ENCODE results near the gene GTF2A2.
"Not testable (repeated sequence)": the region's sequence is repeated elsewhere in the genome, so short reads cannot be mapped to it uniquely, and the experiment has no call there.

GTF2A2 gene, protein sequence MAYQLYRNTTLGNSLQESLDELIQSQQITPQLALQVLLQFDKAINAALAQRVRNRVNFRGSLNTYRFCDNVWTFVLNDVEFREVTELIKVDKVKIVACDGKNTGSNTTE

DNA sequence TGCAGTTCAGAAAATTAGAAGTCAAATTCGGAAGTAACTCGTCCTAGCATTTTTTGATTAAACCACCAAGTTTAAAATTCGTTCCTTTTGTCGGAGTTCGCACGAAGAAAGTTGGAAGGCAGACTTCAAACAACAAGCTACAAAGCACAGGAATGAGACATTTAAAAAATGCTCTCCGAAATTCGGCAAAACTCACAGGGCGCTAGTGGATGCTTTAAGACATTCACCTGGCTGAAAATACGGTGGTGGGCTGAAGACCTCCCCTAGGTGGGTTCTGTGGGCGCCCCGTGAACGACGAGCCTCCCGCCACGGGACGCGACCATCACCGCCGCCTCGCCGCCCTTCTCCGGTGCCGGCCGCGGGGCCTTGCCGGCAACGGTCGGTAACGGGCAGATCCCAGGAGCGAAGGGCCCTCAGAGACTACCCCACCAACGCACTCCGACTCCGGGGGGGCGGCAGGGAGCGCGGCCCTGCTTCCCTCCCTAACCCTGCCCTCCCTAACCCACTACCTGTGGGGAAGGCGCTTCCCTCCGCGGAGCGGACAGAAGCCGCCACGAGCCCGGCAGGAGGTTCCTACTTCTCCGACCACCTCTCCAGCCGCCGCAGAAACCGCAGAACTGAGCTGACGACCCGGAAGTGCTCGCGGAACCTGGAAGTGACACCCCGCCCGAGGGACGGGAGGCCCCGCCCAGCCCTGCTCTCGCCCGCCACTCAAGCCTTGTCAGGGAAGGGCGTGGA, at the start of gene GTF2A2:
Gene GTF2A2, minus strand, starts transcription at position 619 of the 738 bp plus-strand sequence. CDS start 5,238 bp downstream, outside the sequence.
- DNase-seq (ENCODE audit: low read depth in 2 of 3, low spot score in 1 of 3), result peak; percentile 86 to 92 (median 88)

DNA sequence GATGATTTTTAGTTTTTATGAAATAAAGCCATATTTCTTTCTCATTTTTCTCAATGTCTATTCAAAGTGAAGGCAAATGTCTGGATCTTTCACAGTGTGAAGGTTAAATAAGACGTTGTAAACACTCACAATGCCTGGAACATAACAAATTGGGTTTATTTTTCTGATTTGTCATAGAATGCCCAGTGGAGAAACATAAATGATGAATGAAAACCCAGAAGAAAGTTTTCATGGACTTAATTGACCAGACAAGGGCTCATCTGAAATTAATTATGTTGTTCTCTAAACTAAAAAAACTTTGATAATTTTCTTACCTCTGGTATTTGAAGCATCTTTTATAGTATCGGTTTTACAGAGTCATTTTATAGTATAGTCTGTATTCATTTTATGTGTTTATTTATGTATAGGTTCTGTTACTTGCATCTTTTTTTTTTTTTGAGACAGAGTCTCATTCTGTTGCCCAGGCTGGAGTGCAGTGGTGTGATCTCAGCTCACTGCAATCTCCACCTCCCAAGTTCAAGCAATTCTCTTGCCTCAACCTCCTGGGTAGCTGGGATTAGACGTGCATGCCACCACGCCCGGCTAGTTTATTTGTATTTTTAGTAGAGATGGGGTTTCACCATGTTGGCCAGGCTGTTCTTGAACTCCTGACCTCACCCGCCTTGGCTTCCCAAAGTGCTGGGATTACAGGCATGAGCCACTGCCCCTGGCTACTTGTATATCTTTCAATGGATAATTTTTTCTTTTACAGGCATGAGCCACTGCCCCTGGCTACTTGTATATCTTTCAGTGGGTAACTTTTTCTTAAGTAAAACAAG, 46.9 kb upstream of the GTF2A2 start:
- no peak for DNase-seq (ENCODE audit: low read depth in 2 of 3, low spot score in 1 of 3)

DNA sequence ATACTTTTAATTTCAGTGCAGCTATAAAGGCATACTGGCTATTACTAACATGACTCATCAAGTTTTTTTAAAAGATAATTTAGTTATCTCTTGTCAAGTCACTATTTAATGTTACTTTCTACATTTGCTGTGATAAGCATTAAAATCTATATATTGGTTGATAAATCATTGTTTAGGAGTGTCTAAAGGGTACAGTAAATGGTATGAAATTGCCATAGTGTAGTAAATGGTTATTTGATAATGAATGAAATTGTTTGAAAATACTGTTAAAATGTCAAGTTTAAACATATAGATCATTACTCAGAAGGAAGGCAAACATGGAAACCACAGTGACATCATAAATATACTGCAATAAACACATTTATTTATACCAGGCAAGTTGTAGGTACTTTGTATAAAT, 45.0 kb upstream of the GTF2A2 start:
- DNase-seq (ENCODE audit: low read depth in 2 of 3, low spot score in 1 of 3), result no peak

DNA sequence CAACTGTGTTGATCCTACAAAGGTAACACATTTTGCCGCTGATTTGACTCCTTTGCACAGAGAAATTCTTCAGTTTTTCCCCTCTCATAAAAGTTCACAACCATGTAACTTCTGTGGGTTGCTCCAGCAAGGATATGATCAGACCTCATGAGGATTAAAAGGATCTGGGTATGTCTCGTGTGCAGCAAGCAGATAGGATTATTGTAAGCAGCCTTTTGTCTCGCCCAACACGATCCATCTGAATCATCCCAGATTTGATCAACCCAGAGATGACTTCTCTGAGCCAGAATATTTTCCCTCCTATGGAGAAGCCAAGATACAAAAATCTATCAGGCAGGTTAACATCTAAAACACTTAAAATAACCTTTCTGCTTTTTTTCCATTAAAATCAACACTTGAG, 44.6 kb upstream of the GTF2A2 start:
- no peak for DNase-seq (ENCODE audit: low read depth in 2 of 3, low spot score in 1 of 3)

DNA sequence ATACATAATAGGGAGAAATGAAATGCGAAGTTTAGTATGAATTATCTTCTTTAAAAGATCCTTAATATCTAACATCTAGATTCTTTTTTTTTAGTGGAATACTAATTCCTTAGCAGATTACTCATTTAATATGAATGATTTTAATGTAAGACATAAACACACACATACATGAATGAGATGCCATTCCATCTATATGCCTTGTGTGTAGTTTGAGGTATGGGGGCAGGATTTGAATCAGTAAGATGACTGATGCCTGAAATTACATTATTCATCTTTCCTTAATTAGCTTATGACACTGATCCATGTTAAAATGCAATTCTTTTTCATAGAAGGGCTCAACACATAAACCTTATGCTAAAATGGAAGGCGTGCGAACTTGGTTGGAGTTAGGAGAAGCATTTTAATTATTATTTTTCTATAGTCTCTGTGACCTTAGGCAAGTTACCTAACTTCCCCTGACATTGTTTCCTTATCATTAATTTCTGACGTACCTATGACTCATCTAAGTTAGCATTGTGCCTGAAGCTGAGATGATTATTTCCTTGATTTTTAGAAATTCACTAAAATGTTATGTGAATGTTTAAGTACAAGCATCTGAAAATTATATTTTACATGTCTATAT, 42.6 kb upstream of the GTF2A2 start:
- no peak for DNase-seq (ENCODE audit: low read depth in 2 of 3, low spot score in 1 of 3)

DNA sequence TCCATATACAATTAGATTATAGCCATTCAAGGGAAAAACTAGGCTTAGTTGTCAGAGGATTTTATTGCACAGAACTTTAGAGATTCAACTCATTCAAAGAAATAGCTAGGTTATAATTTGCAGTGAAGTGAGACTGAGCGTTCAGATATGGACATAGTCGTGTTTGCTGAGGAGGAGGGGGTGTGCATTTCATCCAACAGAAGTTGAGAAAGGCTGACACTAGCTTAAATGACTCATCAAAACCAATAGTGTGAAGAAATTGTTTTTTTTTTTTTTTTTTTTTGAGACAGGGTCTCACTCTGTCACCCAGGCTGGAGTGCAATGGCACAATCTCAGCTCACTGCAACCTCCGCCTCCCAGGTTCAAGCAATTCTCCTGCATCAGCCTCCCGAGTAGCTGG, 40.8 kb upstream of the GTF2A2 start:
- DNase-seq (ENCODE audit: low read depth in 2 of 3, low spot score in 1 of 3), result not testable (repeated sequence)

DNA sequence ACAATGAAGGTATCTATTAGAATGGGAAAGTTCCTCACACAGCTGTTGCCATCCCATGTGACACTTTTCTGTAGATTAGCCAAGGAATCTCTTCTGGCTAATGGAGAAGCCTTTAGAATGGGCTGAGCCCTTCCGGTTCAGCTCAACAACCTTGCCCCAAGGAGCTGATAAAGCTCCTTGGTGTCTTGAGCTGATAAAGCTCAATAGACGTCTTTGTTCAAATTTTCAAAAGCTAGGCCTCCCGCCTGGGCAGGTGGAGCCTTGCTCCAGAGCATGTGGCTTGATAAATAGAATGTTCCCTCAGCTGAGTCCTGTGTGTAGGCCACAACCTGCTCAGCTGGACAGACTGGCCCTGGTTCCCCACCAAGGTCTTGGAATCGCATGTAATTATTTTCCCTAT, 39.0 kb upstream of the GTF2A2 start:
- no peak for DNase-seq (ENCODE audit: low read depth in 2 of 3, low spot score in 1 of 3)

DNA sequence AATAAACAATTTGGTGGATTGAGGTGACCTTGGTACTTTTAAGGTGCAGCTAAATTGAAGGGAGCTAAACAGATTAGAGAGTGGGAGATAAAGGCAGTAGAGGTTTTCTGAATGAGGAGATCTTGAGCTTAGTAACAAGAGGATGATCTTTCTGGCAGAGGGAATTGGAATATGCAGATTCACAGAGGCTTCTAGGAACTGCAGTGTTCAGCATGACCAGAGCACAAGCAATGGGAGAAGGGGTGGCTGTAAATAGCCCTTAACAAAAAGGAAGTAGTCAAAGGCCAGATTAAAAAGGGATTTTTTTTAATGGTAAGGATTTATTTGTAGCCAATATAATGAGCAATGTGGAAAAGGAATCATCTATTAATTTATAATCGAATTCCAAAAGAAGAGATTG, 37.5 kb upstream of the GTF2A2 start:
- no peak for DNase-seq (ENCODE audit: low read depth in 2 of 3, low spot score in 1 of 3)

DNA sequence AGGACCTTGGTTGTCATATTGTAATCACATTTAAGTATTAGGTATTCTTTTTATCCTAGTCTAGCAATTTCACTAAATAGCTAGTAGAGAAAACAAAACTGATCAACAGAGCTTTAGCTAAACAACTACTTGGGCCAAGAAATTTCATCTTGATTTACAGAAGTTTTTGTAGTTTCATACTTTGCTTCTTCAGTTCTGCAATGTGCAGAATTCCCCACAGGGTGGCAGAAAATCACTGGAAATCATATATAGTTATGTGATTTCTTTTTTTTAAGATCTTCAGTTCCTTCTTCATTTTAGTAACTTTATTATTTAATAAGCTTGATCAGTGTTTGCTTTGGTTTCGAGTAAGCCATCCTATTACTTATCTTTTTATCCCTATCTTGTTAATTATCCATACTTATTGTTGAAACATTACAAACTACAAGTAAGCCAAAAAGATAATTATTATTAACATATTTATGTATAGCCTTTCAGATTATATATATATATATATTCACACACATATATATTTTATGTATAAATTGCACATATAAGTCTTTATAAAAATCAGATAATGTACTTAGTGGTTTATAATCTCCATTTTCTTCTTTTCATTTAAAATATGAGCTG, 34.0 kb upstream of the GTF2A2 start:
- DNase-seq (ENCODE audit: low read depth in 2 of 3, low spot score in 1 of 3), result peak in 1 of 3 donors; percentile 21

DNA sequence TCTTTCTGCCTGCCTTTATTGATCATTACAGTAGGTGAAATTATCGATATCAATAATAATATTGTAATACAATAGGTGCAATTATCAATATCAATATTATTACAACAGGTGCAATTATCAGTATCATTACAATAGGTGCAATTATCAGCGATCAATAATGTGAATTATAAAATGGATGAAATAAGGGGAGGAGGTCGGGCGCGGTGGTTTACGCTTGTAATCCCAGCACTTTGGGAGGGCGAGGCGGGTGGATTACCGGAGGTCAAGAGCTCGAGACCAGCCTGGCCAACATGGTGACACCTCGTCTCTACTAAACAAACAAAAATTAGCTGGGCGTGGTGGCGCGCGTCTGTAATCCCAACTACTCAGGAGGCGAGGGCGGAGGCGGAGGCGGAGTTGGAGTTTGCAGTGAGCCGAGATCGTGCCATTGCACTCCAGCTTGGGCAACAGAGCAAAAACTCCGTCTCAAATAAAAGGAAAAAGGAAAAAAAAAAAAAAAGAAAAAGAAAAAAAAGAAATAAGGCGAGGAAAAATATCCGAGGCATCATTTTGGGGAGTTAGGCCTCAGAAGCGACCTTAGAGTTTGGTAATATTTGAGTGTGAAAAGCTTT, 32.4 kb upstream of the GTF2A2 start:
- DNase-seq (ENCODE audit: low read depth in 2 of 3, low spot score in 1 of 3), result peak; percentile 26 to 46 (median 38)

DNA sequence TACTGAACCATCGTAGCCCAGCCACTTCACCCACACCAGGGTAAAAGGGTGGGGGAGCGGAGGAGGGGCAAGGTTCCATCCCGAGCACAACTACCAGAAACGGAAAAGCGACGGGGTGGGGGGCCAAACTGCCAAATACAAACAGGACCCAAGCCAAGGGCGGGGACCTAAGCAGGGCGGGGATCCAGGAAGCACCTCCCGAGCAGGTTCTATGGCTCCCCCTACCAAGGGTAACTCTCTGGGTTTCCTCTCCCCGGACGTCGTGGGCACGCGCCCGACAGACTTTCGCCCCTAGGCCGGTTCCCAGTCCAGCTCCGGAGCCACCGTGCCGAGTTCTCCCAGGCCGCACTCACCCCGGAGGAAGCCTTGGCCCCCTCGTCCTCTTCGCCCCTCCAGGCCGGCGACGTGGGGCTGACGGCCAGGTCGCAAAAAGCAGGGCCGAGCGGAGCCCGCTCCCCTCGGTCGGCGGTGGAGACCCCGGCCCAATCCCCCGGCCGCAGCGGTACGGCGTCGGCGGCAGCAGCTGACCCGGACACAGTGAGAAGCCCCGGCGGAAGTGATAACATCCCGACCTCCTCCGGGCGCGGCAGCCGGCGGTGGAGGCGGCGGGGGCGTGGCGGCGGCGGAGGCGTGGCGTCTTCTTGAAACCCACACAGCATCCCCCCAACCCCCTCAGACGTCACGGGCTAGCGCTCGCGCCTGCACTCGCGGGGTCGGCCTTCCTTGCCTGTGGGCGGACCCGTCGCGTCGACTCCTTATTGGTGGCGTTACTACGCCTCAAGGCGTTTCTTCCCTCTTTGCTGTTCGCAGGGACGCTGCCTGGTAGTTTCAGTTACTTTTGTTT, 31.7 kb upstream of the GTF2A2 start, which contains the start of gene BNIP2:
Gene BNIP2, minus strand, starts transcription at position 539 of the 844 bp plus-strand sequence. CDS start 6,863 bp downstream, outside the sequence.
- DNase-seq (ENCODE audit: low read depth in 2 of 3, low spot score in 1 of 3), result peak; percentile 89 to 98 (median 96)

DNA sequence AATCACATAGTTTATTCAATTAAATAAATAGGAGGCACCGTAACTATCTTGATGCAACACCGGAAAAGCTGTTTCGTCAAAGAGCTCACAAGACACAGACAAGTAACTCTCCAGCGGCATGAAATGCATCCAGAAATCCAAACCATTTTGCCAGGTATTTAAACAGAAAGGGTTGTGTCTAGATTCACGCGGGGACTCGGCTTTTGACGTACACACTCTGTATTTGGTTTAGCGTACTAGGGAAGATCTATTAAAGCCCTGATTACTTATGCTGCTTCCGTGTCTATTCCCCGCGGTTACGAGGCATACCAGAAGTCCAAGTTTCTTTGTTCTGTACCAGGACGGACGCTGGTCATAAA, 31.1 kb upstream of the GTF2A2 start:
- DNase-seq (ENCODE audit: low read depth in 2 of 3, low spot score in 1 of 3), result peak in 1 of 3 donors; percentile 7

DNA sequence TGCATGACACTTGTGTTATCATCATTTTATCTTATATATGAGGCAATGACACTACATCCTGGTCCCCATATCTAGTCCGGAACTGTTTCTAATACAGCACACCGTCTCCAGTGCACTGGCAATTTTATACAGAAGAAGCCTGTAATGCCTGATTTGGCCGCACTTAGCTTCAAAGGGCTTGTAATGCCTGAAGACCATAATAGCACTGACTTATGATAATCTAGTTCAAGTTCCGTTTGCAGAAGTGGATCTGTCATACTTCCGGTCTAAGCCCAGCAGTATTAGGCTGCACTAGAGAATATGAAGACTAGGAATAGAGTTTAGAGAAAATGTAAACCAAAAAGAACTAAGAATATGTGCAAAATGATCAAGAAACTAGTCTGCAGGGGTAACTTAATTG, 30.5 kb upstream of the GTF2A2 start:
- peak in 1 of 3 donors; percentile 15 for DNase-seq (ENCODE audit: low read depth in 2 of 3, low spot score in 1 of 3)

DNA sequence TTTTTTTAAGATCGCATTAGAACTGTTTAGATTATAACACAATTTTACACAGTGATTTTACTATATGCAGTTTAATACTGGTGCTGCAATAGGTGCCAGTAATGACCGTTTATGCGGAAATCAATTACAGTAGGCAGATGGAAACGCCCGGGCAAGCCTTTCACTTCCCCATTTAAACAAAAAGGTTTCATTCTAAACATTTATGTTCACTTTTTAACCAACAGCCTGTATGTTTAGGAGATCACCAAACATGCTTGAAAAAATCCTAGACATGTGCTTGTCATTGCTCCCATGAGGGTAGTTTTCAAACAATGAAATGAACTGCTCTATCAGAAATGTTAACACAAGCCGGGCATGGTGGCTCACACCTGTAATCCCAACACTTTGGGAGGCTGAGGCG, 29.1 kb upstream of the GTF2A2 start:
- DNase-seq (ENCODE audit: low read depth in 2 of 3, low spot score in 1 of 3), result no peak

DNA sequence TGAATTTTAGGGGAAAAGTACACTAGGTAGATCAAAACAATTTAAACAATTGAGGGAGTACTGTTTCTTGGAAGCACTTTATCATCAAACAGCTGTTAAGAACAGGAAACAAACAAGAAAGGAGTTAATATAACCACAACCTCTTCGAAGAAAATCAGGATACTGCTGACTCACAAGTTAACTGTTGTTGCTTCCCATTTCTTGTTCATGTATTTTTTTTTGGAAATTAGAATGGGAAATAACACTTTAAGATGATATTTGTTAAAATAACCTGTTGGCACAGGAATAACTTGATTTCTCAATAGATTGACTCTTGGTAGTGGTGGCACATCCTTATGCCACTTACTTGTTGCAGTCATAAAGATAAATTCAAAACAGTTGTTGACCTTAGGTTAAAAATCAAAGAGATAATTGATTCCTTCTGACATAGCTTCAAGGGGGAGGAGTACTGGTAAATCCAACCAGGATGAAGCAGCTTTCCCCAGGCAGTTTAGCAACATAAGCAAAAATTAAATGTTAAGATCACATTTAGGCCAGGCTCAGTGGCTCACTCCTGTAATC, 28.5 kb upstream of the GTF2A2 start:
- no peak for DNase-seq (ENCODE audit: low read depth in 2 of 3, low spot score in 1 of 3)

DNA sequence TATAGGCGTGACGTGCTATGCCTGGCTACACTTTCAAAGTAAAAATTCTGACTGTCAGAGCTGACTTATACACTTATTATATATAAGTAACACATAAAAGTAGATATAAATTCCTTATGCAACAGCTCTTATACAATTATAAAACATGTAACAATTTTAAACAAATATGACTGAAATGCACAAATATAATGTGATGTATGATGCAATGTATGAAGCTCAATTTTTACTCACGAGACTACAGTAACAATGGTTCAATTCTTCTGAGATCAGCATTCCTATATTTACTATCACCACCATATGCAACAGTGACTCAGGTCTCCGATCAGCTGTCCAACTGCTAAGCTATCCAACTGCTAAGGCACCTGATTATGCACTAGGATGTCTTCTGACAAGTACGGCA, 23.6 kb upstream of the GTF2A2 start:
- DNase-seq (ENCODE audit: low read depth in 2 of 3, low spot score in 1 of 3), result no peak

DNA sequence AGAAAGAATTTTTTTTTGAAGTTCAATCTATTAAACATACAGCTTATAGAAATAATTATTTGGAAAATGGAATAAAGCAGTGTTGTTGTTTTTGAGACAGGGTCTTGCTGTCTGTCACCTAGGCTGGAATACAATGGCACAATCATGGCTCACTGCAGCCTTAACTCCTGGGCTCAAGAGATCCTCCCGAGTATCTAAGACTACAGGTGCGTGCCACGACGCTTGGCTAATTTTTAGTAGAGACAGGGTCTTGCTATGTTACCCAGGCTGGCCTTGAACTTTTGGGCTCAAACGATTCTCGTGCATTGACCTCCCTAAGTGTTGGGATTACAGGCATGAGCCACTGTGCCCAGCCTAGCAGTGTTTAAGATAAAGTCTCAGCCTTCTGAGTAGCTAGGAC, 23.0 kb upstream of the GTF2A2 start:
- DNase-seq (ENCODE audit: low read depth in 2 of 3, low spot score in 1 of 3), result no peak

DNA sequence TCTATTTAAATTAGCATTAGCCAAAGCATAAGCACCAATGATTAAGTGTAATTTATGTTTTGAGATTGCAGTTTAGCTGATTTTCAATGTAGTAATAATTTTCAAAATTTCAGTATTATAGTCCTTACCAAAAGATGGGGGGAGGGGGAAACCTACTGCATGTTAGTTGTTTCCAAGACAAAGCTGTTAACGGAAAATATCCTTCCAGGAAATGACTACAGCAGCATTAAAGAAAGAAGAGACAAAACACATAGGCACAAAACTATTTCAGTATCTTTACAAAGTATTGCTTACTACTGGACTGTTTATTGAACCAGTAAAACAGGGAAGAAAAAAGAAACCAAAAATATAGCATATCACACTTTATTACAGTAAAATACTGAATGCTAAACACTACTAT, 21.3 kb upstream of the GTF2A2 start:
- DNase-seq (ENCODE audit: low read depth in 2 of 3, low spot score in 1 of 3), result no peak

DNA sequence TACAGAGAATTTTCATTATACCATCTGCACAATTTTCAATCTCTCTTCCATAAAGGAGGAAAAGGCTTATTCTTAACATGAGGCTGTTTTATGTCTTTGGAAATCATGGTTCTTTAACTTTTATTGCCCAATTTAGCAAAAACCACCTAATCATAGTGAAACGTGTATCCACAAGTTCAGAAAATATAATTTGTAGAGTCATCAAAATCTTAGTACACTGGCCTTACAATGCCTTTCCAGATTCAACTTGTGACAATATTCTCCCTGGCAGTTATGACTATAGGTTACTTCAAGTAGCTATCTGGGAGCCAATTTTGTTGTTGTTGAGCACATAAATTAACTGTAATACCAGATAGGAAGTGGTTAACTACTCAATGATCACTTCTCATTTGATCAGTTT, 20.9 kb upstream of the GTF2A2 start:
- DNase-seq (ENCODE audit: low read depth in 2 of 3, low spot score in 1 of 3), result no peak

DNA sequence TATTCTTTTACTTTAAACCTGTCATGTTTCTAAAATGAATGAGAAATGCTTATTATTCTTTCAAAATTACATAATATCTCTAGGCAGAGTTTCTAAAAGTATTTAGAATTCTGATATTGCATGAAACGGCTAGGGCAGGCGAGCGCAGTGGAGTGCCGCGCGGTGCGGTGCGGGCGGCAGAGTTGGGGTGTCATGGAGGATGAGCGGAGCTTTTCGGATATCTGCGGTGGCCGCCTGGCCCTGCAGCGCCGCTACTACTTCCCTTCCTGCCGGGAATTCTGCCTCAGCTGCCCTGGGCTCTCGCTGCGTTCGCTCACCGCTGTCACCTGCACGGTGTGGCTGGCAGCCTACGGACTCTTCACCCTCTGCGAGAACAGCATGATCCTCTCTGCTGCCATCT, 19.2 kb upstream of the GTF2A2 start:
- DNase-seq (ENCODE audit: low read depth in 2 of 3, low spot score in 1 of 3), result no peak

Measured in stimulated activated CD4-positive, alpha-beta T cell treated with anti-CD3 and anti-CD28 coated beads, Interleukin-12 subunit alpha, Interleukin-12 subunit beta, amount 100 ng/mL, for 48 hours (primary cell).